ENCODE results near the gene MAPK1. TPM values are rescaled to one million over a fixed set of nuclear protein-coding genes. Genes with fewer than 3 reads are reported as not detected.
A peak's percentile ranks its signal among the peaks of the same experiment; 100 is the strongest.

Gene MAPK1
- total RNA-seq, 1 donor from 2014 or later, result 112 TPM

GRCh38 chr22:21860491-21861039, 6.9 kb downstream of the MAPK1 start:
- no peak for TF ChIP-seq CTCF (conservative IDR thresholded peaks at IDR 0.05)
- H3K4me3 Mint-ChIP-seq, result no peak overlapping the region
- H3K4me1 Mint-ChIP-seq (ENCODE audit: unreplicated experiment), result peaks cover 66% of the 10 kb centered on the region
- H3K9me3 Mint-ChIP-seq, result no peaks in the 10 kb centered on the region
- H3K36me3 Mint-ChIP-seq, result peaks cover 15% of the 10 kb centered on the region
- H3K27me3 Mint-ChIP-seq, result no peaks in the 10 kb centered on the region
- DNase-seq (ENCODE audit: extremely low spot score, unreplicated experiment), result no peak
- no peak overlapping the region for H3K27ac Mint-ChIP-seq

- Mint-ChIP-seq H3K27ac (peak overlapping the region; percentile 8), H3K36me3 (peaks cover 7% of the 10 kb centered on the region), H3K4me1 (ENCODE audit: unreplicated experiment) (peaks cover 55% of the 10 kb centered on the region), H3K4me3 (no peak overlapping the region), H3K9me3 (no peaks in the 10 kb centered on the region), H3K27me3 (no peaks in the 10 kb centered on the region)
- TF ChIP-seq CTCF (conservative IDR thresholded peaks at IDR 0.05), result no peak
- DNase-seq (ENCODE audit: extremely low spot score, unreplicated experiment), result no peak
Measured at GRCh38 chr22:21858025-21858764, 9.2 kb downstream of the MAPK1 start.

- no peak for DNase-seq (ENCODE audit: extremely low spot score, unreplicated experiment)
- Mint-ChIP-seq H3K36me3 (peaks cover 3% of the 10 kb centered on the region), H3K9me3 (no peaks in the 10 kb centered on the region), H3K4me3 (no peak overlapping the region), H3K4me1 (ENCODE audit: unreplicated experiment) (peaks cover 50% of the 10 kb centered on the region), H3K27me3 (no peaks in the 10 kb centered on the region), H3K27ac (no peak overlapping the region)
- TF ChIP-seq CTCF (conservative IDR thresholded peaks at IDR 0.05), result no peak
Measured at GRCh38 chr22:21857481-21857914, 9.9 kb downstream of the MAPK1 start.

- no peak for DNase-seq (ENCODE audit: extremely low spot score, unreplicated experiment)
- no peaks in the 10 kb centered on the region for H3K9me3 Mint-ChIP-seq
- no peaks in the 10 kb centered on the region for H3K27me3 Mint-ChIP-seq
- H3K4me1 Mint-ChIP-seq (ENCODE audit: unreplicated experiment), result peaks cover 48% of the 10 kb centered on the region
- no peak overlapping the region for H3K4me3 Mint-ChIP-seq
- H3K27ac Mint-ChIP-seq, result no peak overlapping the region
- TF ChIP-seq CTCF (conservative IDR thresholded peaks at IDR 0.05), result no peak
- H3K36me3 Mint-ChIP-seq, result peaks cover 3% of the 10 kb centered on the region
Measured at GRCh38 chr22:21856868-21857267, 10.6 kb downstream of the MAPK1 start.

- Mint-ChIP-seq H3K36me3 (peaks cover 4% of the 10 kb centered on the region), H3K27me3 (no peaks in the 10 kb centered on the region), H3K4me1 (ENCODE audit: unreplicated experiment) (peaks cover 41% of the 10 kb centered on the region), H3K27ac (no peak overlapping the region), H3K4me3 (no peak overlapping the region), H3K9me3 (no peaks in the 10 kb centered on the region)
- TF ChIP-seq CTCF (conservative IDR thresholded peaks at IDR 0.05), result no peak
- no peak for DNase-seq (ENCODE audit: extremely low spot score, unreplicated experiment)
Measured at GRCh38 chr22:21856197-21856596, 11.2 kb downstream of the MAPK1 start.
